Esophagus squamous epithelium (tissue), 4 donors: ENCODE results near the gene PLA2G4F.

ENCODE experiments used
- CTCF ChIP-seq, 6 experiments: fragments of 450-650 bp in 4 of 6; fragments of 200-600 bp in 2 of 6; sonication (generic) in 2 of 6; IDR thresholded peaks; one replicate each; pipeline ENCODE4 v1.5.1; 2016 to 2019; ENCODE audit warnings: antibody characterized with exemption in 6 of 6, mild to moderate bottlenecking in 4 of 6, moderate library complexity in 4 of 6
- POLR2A ChIP-seq, 4 donors: fragments of 450-650 bp; IDR thresholded peaks; one replicate each; pipeline ENCODE4 v1.6.1; 2017; ENCODE audit warnings: antibody characterized with exemption in 4 of 4, mild to moderate bottlenecking in 4 of 4, moderate library complexity in 3 of 4

- TF ChIP-seq CTCF (IDR thresholded peaks at IDR 0.05) = no peak
- TF ChIP-seq POLR2A (IDR thresholded peaks at IDR 0.05) = no peak
Observed at GRCh38 chr15:42090781-42091180, 65.7 kb downstream of the PLA2G4F start.
